Transverse colon (tissue), 4 donors: Measurements from ENCODE around the gene EPS8.

Experiments
- EP300 ChIP-seq: sonication (generic); formaldehyde crosslinking; IDR thresholded peaks from one replicate; pipeline ENCODE4 v1.6.1; 2017; ENCODE audit warnings: antibody characterized with exemption, low read depth
- POLR2AphosphoS5 ChIP-seq, 3 donors: sonication (generic); formaldehyde crosslinking; IDR thresholded peaks; one replicate each; pipeline ENCODE4 v1.6.1; 2016; ENCODE audit warnings: antibody characterized with exemption in 3 of 3
- TF ChIP-seq, protein P1 (sequence below), 5 experiments: fragments of 200-600 bp in 3 of 5; fragments of 450-650 bp in 2 of 5; sonication (generic) in 3 of 5; IDR thresholded peaks; 1 replicate in 2 of 5; 2 replicates in 3 of 5; pipeline ENCODE4 v1.5.1; 2016 to 2017; ENCODE audit warnings: antibody characterized with exemption in 5 of 5, inconsistent platforms in 3 of 5, mild to moderate bottlenecking in 2 of 5, moderate library complexity in 1 of 5

DNA sequence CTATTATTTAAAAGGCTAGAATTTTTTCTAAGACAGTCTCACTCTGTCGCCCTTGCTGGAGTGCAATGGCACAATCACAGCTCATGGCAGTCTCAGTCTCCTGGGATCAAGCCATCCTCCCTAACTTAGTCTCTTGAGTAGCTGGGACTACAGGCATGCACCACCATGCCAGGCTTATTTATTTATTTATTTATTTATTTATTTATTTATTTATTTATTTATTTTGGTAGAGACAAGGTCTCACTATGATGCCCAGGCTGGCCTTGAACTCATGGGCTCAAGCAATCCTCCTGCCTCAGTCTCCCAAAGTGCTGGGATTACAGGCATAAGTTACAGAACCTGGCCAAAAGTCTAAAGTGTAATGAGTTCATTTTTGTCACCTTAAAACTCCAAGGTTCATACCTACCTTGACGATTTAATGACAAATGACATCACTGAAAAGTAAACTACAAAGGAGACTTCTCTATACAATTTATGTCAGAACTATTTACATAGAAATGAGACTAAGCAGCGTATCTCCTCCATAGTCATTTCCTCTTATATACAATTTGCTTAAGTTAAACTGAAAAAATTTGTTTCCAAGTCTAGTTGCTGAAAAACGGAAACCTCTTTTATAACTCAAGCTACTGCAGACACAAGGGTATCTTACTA lies 78.2 kb downstream of the EPS8 start:
- TF ChIP-seq, protein P1, sequence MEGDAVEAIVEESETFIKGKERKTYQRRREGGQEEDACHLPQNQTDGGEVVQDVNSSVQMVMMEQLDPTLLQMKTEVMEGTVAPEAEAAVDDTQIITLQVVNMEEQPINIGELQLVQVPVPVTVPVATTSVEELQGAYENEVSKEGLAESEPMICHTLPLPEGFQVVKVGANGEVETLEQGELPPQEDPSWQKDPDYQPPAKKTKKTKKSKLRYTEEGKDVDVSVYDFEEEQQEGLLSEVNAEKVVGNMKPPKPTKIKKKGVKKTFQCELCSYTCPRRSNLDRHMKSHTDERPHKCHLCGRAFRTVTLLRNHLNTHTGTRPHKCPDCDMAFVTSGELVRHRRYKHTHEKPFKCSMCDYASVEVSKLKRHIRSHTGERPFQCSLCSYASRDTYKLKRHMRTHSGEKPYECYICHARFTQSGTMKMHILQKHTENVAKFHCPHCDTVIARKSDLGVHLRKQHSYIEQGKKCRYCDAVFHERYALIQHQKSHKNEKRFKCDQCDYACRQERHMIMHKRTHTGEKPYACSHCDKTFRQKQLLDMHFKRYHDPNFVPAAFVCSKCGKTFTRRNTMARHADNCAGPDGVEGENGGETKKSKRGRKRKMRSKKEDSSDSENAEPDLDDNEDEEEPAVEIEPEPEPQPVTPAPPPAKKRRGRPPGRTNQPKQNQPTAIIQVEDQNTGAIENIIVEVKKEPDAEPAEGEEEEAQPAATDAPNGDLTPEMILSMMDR (IDR thresholded peaks at IDR 0.05), result no peak
- peak in 2 of 3 donors; percentile 55 to 76 for TF ChIP-seq POLR2AphosphoS5 (IDR thresholded peaks at IDR 0.05)
- no peak for TF ChIP-seq EP300
